GM21576 (cell line): ENCODE data around the gene PAPOLA.

ENCODE experiments used
- ATAC-seq: cut with Tn5 transposase; IDR thresholded peaks from one replicate; pipeline ENCODE4 v1.9.1; 2021; ENCODE audit warnings: mild to moderate bottlenecking, moderate library complexity; ENCODE audit not compliant: unreplicated experiment

The PAPOLA gene

DNA sequence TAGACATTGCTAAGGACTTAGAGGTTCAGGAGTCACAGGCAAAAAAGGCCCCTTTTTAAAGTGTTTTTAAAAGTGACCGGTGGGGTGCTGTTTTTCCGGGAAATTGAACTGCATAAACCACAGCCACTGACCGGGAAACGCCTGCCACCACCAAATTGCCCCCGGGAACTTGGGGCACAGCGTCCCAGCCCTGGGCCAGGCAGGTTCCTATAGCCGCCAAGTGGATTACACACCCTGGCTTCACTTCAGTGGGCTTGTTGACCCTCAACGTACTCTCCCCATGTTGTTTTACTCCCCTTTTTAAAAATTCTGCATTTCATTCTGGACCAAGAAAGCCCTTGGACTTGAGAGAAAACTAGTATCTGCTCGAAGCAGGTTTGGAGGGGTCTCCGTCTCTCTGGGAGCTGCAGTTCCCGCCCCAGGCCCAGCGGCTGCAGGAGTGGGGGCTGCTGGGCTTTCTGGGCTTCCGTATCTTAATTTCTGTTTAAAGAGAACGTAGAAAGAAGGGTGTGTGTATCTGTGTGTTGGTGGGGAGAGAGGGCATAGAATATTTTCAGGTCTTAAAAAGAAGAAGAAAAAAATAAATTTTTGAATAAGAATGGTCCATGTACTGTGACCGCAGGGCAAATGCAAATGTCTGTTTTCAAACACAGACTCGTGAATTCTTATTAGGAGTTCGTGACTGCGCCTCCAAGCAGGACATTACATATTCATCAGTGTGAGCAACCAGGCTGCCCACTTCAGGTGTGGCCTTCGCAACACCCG lies 82.9 kb downstream of the PAPOLA start:
- no peak for ATAC-seq

DNA sequence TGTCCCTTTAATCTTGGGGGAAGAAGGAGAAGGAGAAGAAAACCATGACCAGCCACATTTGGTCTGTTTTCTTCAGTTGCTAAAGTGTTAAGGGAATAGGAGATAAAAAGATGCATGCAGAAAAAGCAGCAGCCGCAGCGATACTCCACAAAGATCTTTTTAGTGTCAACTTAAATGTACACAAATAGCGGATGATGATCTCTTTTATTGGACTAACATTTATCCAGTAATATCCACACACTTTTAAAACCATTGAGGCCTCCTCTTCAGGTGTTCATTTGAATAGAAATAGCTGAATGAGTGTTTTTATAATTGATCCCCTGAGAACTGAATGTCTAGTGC lies 83.5 kb downstream of the PAPOLA start:
- ATAC-seq: no peak

DNA sequence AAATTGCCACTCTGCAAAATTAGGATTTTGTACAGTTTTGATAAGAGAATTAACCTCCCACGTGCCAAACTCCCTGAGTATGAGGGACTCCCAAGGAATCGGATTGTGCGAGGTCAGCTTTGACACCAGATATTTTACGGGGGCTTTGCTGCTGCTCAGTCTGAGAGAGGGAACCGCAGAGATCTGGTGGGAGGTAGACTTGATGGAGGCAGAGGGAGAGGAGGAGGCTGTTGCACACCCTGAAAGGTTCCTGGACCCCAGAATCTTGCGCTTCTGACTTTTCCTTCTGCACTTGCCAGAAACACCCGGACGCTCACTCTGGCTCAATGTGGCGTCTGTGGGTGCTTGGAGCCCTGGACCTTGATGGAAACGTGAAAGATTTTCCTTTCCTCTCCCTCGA lies 83.9 kb downstream of the PAPOLA start:
- no peak for ATAC-seq

DNA sequence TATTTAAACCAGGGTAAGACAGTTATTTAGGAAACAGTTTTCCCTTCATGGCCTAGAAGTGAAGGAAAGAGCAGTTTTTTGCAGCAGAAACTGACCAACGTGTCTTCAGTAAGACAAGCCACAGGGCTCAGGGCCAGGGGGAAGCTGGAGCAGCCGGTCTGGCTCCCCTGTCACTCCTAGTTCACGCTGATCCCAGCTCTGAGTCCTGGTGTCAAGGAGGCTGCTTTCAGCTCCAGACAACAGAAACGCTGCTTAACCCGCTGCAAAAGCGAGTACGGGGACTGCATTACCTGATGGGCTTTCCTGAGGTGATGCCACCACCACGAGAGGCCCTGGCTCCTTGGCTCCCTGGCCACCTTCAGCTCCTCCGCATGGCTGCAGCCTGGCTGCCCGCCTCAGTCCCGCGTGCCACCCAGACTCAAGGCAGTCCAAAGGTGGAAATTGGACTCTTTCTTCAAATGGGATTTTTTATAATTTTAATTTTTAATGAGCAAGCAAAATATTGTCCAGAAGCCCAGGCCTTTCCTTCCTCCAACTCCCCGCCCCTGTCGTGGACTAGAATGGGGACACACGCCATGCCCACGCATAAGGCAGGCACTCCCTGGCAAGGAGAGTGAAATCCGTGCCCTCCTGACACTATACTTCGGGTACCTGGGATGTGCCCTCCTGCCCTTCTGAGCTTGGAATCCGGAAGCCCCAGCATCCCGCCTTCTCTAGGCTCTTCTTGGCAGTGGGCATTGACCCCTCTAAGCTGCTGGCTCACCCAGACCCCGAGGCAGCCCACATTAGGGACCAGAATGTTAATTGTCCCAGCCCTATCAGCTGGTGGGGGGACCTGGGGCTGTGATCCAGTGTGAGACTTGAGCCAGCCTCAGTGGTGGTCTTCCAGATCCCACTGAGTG lies 85.0 kb downstream of the PAPOLA start:
- no peak for ATAC-seq

DNA sequence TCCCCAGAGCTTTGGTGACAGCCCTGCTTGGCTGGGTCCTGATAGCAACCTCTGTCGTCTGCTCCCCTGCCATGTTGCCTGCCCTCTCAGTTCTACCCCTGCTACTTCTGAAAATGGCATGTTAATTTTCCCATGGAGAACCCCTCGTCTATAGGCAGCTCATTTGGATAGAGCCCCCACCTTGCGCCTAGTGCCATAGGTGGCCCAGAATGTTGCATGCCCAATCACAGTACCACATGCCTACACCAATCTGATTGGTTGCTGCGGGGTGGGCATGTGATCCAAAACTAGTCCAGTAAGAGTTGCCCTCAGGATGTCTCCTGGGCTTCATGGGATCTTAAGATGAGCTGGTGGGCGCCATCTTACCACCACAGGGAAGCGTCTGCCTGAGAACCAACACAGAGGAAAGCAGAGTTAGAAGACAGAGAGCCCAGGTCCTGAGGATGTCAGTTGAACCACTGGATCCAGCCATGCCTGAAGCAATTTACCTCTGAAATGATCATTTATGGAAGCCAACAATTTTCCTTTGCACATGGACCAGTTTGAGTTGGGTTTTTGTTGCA lies 85.7 kb downstream of the PAPOLA start:
- ATAC-seq: no peak

DNA sequence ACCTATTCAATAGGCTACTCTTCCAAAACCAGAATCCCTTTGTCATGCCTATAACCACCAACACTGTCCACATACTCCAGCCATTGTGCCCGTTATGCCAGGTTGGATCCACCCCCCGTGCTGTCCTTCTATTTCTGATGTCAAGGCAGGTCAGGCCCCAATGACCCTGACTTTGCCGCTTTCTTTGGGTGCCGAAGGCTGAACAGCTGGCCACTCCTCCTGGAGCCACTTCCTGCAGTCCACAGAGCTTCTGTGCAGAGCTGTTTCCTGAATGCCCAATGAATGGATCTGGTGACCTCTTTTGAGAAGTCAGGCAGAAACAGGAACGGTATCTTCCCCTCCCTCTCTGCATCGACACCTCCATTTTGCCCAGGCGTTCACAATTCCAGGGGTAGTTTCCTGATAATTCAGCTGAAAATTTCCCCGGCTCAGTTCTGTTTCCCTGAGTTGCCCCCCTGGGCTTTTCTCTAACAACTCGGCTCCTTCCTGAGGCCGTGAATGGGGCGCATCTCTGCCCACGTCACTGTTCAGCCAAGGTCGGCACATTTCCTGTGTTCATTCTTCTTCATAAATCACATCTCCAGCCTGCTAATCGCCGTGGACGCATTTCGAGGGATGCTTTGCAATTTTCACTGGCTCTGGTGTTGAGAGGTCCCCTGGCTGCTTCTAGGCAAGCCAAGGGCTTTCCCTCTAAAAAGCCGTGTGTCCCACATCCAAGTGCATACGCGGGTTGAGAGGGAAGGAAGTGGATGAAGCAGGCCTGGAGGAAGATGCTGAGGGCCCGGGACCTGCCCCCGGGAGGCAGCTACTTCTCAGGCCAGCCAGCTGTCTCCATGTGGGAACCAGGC lies 86.5 kb downstream of the PAPOLA start:
- ATAC-seq: no peak

DNA sequence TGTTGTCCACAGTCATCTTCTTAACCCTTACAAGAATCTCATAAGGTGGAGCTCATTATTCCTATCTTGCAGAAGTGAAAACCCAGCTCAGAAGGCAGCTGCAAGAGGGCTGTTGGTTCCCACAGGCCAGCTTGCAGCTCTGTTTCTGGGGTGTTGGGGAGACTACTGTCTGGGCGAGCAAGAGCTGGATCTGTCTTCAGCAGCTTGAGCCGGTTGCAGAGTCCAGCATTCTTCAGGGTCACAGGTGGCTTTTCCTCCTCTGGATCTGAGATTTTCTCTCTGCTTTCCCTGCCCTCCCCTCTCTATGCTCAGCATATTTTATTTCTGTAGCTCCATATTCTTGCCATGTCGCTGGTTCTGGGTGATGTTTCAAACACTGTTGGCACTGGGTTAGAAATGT lies 87.4 kb downstream of the PAPOLA start:
- no peak for ATAC-seq

DNA sequence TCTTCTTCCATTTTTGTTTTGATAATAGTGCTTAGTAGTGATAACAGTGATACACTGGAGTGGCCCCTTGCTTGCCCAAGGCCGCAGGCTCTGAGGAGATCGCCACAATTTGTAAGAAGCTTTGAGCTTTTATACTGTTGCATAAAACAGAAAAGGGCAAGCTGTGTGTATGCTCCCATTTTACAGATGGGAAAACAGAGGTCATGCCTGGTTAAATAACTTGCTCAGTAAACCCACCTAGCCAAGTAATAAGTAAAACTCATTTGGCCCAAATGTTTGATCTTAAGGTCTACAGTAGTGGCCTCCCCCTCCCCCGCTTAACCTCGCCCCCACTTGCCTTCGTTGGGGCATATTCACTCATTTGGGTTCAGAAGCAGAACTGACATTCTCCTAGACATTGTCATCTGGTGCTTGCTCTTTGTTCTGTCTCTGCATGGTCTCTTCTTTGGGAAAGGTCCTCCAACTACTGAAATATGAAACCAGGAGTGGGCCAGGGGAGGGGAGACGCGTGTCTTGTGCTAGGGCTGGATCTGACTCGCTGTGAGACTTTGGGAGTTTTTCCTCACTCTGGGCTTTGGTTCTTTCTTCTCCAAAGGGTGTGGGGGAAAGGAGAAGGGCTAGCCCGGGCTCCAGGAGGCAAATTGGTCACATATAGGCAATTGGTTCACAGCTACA lies 88.1 kb downstream of the PAPOLA start:
- no peak for ATAC-seq

DNA sequence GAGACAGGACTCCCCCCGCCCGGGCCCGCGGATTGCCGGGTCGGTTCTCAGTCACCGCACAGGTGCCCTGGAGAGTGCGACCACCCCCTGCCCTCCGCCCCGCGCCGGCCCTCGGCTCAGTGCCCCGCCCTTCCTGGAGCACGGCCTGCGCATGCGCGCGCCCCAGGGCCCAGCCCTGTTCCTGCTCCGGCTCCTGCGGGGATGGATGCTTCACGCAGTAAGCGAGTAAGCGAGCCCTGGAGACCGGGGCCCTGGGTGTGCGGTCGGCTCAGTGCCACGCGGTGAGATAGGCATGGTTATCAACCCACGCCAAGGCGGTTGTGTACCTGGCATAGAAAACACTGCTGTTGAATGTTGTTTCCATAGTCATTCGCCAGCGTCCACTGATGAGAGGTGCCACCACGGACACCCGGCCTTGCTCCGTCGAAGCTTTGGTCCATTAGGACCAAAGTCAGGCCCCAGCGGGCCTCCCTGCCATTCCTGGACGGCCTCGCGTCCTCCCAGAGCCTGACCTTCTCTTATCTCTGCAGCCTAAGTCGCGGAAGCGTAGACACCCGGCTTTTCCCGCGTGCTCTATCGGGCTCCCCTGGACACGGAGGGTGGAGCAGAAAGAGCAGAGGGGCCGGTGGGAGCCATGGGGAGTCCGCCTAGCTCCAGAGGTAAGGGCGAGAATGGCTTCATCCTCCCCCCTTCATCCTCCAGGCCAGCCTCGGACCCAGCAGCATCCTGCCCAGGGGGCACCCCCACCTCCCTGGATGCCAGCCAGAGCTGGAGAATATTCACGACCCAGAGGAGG lies 90.6 kb downstream of the PAPOLA start:
- ATAC-seq: peak; percentile 83

DNA sequence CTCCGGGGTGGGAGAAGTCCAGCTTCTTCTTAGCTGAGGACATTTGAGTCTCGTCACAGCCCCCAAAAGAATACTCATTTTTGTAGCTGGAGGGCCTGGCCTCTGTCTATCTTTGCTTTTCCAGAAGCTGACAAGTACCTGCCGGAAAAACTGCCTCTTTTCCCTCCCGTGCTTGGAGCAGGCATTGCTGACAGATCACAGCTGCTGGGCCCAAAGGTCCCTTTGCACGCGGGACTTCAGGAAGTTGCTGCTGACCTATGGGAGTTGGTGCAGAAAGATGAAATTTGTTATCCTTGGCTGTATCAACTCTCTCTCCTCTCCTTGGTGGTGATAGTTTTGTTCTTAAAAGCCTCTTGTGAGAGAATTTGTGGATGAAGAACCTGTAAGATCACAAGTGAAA lies 92.8 kb downstream of the PAPOLA start:
- ATAC-seq: no peak

DNA sequence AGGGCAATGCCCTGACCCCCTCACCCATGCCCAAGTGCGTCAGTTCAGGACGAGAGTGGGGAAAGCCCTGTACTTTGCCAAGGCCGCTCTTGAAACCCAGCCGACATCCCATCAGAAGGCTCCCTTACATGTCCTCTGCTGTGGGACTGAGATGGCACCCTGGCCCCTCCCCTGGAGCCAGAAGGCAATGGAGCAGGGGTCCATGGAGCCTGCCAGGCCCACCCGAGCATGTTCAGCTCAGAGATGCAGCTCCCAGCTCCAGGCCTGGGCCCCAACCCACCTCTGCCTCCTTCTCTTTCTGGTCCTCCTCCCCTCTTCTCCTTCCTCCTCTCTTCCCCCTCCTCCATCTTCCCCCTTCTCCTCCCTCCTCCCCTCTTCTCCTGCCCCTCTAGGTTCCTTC lies 95.5 kb downstream of the PAPOLA start:
- ATAC-seq: no peak

DNA sequence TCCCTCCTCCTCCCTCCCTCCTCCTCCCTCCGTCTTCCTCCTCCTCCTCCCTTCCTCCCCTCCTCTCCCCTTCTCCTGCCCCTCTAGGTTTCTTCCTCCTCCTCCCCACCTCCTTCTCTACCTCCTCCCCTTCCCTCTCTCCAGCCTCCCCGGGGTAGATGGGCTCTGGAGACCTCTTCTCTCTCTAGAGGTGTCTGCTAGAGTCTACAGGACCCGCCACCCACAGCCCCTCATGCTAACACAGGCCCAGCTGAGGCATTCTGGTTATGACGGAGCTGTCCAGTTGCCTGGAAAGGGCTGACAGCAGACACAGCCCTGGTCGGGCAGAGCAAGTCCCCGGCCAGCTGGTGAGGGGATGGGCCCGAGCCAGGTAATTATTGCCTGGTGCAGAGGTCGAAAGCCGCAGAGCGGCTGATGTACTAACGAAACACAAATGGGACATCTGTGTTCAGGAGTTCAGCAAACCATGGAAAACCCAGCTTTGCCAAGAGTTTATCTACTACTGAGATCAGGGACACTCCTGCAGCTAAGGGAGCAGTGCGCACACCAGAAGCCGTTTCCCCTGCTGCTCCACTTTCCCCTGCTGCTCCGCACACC lies 96.2 kb downstream of the PAPOLA start:
- ATAC-seq: no peak

DNA sequence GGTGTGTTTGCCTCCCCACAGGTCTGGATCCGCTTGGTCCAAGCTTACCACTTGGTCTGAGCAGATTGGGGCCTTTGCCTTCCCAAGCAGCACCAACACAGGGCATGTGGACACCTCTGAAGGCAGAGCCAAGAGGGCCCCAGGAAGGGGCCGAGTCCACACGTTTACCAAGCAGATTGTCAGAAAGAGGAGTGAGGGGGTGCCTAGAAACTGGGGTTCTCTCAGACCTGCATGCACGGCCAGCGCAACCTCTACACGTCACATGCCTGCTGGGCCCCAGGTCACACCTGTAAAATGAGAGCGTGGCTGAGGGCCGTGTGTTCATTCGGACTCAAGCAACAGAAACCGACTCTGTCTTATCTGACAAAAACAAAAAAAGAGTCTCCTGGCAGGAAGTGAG lies 96.9 kb downstream of the PAPOLA start:
- no peak for ATAC-seq

DNA sequence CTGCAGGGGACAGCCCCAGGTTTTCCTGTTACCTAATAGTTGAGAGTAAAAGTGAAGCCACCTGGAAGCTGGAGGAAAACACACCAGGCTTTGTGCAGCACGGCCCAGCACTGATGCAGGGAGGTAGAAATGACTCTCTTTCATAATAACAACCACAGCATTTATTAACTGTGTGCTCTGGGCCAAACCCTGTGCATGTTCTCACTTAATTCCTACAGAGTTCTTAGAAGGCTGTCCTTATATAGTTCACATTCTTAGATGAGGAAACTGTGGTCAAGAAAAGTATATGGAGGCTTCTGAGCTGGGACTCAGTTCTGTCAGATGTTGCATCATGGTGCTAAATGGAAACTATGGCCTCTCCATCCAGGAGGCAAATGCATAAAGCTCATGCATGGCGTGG lies 100.0 kb downstream of the PAPOLA start:
- no peak for ATAC-seq

DNA sequence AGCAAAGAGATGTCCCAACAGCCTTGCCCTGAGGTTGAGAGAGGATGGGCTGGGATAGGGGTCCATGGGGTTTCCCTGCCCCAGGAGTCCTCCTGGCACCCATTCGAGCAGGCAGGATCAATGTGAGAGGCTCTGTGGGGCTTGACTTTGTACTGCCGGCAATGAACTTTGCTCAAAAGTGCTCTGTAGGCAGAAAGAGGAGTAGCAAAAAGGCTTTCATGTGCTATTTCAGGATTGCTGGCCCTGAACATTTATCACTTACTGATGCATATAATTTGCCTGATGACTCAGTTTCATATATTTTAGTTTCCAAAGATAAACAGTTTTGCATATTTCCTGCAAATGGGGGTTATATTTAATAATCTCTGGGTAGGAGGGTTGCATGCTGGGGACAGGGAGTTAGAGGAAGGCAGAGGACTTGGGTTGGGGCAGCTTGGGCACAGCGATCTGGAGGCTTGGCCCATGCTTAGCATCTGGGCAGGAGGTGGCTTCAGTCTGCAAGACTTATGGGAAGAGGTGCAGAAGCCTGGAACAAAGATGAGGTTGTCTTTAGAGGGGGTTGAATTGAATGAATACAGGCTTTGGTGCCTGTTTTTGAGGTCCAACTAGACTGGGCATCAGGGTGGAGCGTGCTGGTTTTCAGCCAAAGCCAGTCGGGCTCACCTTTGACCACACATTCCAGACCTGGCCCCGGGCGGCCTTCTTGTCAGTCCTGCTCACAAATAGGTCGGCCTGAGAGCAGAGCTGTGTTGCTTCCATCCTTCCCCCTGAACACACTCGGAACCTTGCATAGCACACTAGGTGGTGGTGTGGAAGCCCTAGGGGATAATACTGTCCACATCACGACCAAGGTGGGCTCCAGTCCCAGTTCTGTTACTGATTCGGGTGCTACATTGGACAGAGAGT lies 101.4 kb downstream of the PAPOLA start:
- ATAC-seq: no peak

DNA sequence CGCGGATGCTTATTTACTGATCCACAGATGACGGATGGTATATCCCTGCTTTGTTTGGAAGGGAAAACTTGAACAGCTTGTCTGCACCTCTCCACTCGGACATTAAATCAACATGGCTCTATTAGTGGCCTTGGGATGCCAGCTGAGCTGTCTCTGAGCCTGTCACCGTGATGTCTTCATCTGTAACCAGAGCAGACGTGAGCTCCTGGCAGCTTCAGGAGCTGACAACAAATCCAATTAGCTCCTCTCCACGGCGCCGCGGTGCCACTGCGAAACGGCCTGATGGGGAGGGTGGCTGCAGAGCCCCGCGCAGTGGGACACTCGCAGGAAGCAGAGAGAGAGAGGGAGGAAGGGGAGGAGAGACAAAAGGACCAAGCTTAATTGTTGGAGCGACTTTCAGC lies 112.3 kb downstream of the PAPOLA start:
- ATAC-seq: no peak

DNA sequence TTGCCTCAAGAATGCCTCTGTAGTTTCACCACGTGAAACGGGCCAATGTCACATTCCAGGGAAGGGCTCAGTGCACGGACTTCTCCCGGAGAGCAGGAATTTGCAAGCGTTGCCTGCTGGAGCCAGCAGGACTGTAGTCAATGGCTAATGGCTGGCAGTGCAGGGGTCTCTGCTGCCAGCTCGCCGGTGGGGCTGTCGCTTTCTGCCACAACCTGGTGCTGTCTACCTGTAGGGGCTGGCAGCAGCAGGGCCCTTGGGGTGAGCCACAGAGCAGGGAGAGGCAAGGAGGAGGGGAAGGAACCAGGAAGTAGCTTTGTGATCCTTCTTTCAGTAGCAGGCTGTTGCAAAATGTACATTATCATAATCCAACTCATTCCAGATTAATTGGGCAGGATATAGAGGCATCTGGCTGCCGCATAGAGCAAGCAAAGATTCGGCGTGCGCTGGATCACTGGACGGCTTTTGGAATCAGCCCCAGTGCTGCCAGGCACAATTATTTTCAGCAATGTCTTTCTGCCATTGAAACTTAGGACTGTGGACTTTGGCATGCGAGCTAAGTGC lies 114.1 kb downstream of the PAPOLA start:
- ATAC-seq: no peak
